HEK293 (cell line): ENCODE measurements around the gene WDFY3.

Experiments
- BCL11A ChIP-seq: fragments of 450-650 bp; formaldehyde crosslinking; IDR thresholded peaks from 2 replicates; pipeline ENCODE4 v1.5.1; 2016; ENCODE audit warnings: low read depth, missing biosample characterization, missing genetic modification characterization
- EGR2 ChIP-seq: fragments of 450-650 bp; formaldehyde crosslinking; IDR thresholded peaks from 2 replicates; pipeline ENCODE4 v1.5.1; 2016; ENCODE audit warnings: low read depth, missing biosample characterization, missing genetic modification characterization
- HOXA7 ChIP-seq: sonication (generic); formaldehyde crosslinking; IDR thresholded peaks from 2 replicates; pipeline ENCODE4 v1.8.1; 2022; ENCODE audit warnings: missing genetic modification reagents, borderline replicate concordance
- OVOL3 ChIP-seq: fragments of 450-650 bp; formaldehyde crosslinking; IDR thresholded peaks from 2 replicates; pipeline ENCODE4 v1.5.1; 2016; ENCODE audit warnings: missing biosample characterization, missing genetic modification characterization
- REPIN1 ChIP-seq: fragments of 450-650 bp; formaldehyde crosslinking; IDR thresholded peaks from 2 replicates; pipeline ENCODE4 v1.5.1; 2017; ENCODE audit warnings: missing biosample characterization, missing genetic modification characterization, low read depth
- ZBTB7A ChIP-seq: fragments of 450-650 bp; formaldehyde crosslinking; IDR thresholded peaks from 2 replicates; pipeline ENCODE4 v1.5.1; 2016; ENCODE audit warnings: low read depth, missing biosample characterization, missing genetic modification characterization
- ZNF221 ChIP-seq: fragments of 450-650 bp; formaldehyde crosslinking; IDR thresholded peaks from 2 replicates; pipeline ENCODE4 v1.5.1; 2017; ENCODE audit warnings: missing biosample characterization, missing genetic modification characterization, borderline replicate concordance
- ZNF555 ChIP-seq: fragments of 450-650 bp; formaldehyde crosslinking; conservative IDR thresholded peaks from 2 replicates; pipeline ENCODE4 v1.5.1; 2017; ENCODE audit warnings: missing biosample characterization, mild to moderate bottlenecking, missing genetic modification characterization, inconsistent platforms
- ZNF660 ChIP-seq: fragments of 450-650 bp; IDR thresholded peaks from 2 replicates; pipeline ENCODE4 v1.5.1; 2018; ENCODE audit warnings: missing biosample characterization, mild to moderate bottlenecking, missing genetic modification characterization
- TF ChIP-seq, protein P1 (sequence below): fragments of 450-650 bp; formaldehyde crosslinking; IDR thresholded peaks from 2 replicates; pipeline ENCODE4 v1.5.1; 2016; ENCODE audit warnings: missing biosample characterization, missing genetic modification characterization
- TF ChIP-seq, protein P2 (sequence below): fragments of 450-650 bp; formaldehyde crosslinking; IDR thresholded peaks from 2 replicates; pipeline ENCODE4 v1.5.1; 2016; ENCODE audit warnings: missing biosample characterization, missing genetic modification characterization
- TF ChIP-seq, protein P3 (sequence below): fragments of 450-650 bp; formaldehyde crosslinking; IDR thresholded peaks from 2 replicates; pipeline ENCODE4 v1.5.1; 2017; ENCODE audit warnings: missing biosample characterization, missing genetic modification characterization
- TF ChIP-seq, protein P4 (sequence below): fragments of 450-650 bp; IDR thresholded peaks from 2 replicates; pipeline ENCODE4 v1.5.1; 2018; ENCODE audit warnings: missing biosample characterization, missing genetic modification characterization

DNA sequence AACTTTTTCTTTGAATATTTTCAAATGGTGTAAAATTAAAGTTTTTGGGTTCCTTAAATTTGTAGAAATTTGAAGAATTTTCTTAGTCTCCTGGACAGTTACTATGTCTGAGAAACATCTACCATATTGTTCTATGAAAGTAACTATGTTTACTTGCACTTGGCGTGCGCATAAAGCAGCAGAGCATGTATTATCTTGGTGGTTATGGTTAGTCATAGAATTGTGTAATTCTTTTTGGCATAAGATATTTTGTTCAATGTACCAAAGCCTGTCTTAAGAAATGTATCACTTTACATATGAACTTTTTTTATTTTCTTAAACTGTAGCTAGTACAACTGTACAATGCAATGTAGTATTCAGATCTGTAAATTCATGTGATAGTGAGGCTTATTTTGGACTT lies 334.4 kb downstream of the WDFY3 start:
- TF ChIP-seq, protein P1, sequence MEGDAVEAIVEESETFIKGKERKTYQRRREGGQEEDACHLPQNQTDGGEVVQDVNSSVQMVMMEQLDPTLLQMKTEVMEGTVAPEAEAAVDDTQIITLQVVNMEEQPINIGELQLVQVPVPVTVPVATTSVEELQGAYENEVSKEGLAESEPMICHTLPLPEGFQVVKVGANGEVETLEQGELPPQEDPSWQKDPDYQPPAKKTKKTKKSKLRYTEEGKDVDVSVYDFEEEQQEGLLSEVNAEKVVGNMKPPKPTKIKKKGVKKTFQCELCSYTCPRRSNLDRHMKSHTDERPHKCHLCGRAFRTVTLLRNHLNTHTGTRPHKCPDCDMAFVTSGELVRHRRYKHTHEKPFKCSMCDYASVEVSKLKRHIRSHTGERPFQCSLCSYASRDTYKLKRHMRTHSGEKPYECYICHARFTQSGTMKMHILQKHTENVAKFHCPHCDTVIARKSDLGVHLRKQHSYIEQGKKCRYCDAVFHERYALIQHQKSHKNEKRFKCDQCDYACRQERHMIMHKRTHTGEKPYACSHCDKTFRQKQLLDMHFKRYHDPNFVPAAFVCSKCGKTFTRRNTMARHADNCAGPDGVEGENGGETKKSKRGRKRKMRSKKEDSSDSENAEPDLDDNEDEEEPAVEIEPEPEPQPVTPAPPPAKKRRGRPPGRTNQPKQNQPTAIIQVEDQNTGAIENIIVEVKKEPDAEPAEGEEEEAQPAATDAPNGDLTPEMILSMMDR (tag by site-specific recombination): no peak
- TF ChIP-seq ZBTB7A (tag by site-specific recombination) (no peak), ZNF221 (tag by site-specific recombination) (no peak), ZNF660 (tag by site-specific recombination) (no peak), EGR2 (tag by site-specific recombination) (no peak), ZNF555 (tag by site-specific recombination) (no peak), REPIN1 (tag by site-specific recombination) (no peak), OVOL3 (tag by site-specific recombination) (no peak), BCL11A (no peak), HOXA7 (CRISPR knock-in tag) (no peak)
- TF ChIP-seq, protein P2, sequence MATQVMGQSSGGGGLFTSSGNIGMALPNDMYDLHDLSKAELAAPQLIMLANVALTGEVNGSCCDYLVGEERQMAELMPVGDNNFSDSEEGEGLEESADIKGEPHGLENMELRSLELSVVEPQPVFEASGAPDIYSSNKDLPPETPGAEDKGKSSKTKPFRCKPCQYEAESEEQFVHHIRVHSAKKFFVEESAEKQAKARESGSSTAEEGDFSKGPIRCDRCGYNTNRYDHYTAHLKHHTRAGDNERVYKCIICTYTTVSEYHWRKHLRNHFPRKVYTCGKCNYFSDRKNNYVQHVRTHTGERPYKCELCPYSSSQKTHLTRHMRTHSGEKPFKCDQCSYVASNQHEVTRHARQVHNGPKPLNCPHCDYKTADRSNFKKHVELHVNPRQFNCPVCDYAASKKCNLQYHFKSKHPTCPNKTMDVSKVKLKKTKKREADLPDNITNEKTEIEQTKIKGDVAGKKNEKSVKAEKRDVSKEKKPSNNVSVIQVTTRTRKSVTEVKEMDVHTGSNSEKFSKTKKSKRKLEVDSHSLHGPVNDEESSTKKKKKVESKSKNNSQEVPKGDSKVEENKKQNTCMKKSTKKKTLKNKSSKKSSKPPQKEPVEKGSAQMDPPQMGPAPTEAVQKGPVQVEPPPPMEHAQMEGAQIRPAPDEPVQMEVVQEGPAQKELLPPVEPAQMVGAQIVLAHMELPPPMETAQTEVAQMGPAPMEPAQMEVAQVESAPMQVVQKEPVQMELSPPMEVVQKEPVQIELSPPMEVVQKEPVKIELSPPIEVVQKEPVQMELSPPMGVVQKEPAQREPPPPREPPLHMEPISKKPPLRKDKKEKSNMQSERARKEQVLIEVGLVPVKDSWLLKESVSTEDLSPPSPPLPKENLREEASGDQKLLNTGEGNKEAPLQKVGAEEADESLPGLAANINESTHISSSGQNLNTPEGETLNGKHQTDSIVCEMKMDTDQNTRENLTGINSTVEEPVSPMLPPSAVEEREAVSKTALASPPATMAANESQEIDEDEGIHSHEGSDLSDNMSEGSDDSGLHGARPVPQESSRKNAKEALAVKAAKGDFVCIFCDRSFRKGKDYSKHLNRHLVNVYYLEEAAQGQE: no peak
- TF ChIP-seq, protein P3, sequence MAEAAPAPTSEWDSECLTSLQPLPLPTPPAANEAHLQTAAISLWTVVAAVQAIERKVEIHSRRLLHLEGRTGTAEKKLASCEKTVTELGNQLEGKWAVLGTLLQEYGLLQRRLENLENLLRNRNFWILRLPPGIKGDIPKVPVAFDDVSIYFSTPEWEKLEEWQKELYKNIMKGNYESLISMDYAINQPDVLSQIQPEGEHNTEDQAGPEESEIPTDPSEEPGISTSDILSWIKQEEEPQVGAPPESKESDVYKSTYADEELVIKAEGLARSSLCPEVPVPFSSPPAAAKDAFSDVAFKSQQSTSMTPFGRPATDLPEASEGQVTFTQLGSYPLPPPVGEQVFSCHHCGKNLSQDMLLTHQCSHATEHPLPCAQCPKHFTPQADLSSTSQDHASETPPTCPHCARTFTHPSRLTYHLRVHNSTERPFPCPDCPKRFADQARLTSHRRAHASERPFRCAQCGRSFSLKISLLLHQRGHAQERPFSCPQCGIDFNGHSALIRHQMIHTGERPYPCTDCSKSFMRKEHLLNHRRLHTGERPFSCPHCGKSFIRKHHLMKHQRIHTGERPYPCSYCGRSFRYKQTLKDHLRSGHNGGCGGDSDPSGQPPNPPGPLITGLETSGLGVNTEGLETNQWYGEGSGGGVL (tag by site-specific recombination): no peak
- TF ChIP-seq, protein P4, sequence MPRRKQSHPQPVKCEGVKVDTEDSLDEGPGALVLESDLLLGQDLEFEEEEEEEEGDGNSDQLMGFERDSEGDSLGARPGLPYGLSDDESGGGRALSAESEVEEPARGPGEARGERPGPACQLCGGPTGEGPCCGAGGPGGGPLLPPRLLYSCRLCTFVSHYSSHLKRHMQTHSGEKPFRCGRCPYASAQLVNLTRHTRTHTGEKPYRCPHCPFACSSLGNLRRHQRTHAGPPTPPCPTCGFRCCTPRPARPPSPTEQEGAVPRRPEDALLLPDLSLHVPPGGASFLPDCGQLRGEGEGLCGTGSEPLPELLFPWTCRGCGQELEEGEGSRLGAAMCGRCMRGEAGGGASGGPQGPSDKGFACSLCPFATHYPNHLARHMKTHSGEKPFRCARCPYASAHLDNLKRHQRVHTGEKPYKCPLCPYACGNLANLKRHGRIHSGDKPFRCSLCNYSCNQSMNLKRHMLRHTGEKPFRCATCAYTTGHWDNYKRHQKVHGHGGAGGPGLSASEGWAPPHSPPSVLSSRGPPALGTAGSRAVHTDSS (tag by site-specific recombination): no peak
